WERI-Rb-1 (cell line): Measurements from ENCODE around the gene IQCM.

Source experiments
- DNase-seq: peaks from one replicate; pipeline ENCODE4 v3.0.0-alpha.2; 2020
- H3K27ac ChIP-seq: fragments of 250-450 bp; sonication (Bioruptor Pico); 2 replicates; pipeline ENCODE4 v1.5.1; 2020; ENCODE audit warnings: mild to moderate bottlenecking, moderate library complexity
- H3K27me3 ChIP-seq: fragments of 250-450 bp; sonication (Bioruptor Pico); 2 replicates; pipeline ENCODE4 v1.5.1; 2021; ENCODE audit warnings: mild to moderate bottlenecking, low read depth, moderate library complexity; ENCODE audit not compliant: insufficient read depth, severe bottlenecking
- H3K36me3 ChIP-seq: fragments of 250-450 bp; sonication (Bioruptor Pico); 2 replicates; pipeline ENCODE4 v1.5.1; 2020; ENCODE audit warnings: mild to moderate bottlenecking, moderate library complexity
- H3K4me3 ChIP-seq: 2 replicates; pipeline ENCODE4 v1.5.1; 2011; ENCODE audit warnings: low read depth, mild to moderate bottlenecking, control low read depth, low read length
- H3K9me3 ChIP-seq: fragments of 250-450 bp; sonication (Bioruptor Pico); 2 replicates; pipeline ENCODE4 v1.5.1; 2021; ENCODE audit warnings: mild to moderate bottlenecking, moderate library complexity; ENCODE audit not compliant: severe bottlenecking
- TF ChIP-seq, protein P1 (sequence below): IDR thresholded peaks from 2 replicates; pipeline ENCODE4 v1.5.1; 2011; ENCODE audit warnings: low read depth, mild to moderate bottlenecking, control low read depth, inconsistent platforms, low read length

Gene IQCM

DNA sequence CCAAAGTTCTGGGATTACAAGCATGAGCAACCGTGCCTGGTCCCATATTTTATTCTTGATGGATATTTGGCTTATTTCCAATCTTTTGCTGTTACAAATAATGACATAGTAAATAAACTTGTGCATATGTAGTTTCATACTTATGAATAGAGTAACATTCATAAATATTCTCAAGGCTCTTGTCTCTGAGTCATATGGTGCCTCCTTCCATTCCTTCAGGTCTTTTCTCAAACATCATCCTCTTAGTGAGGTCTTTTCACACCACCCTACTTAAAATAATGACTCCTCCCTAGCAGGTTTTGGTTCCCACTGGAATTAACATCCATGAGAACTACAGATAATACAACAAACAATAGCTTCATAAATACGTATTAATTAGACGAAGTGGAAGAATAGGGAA is 416.6 kb downstream of the IQCM start:
- no peak overlapping the region for H3K4me3 ChIP-seq
- no peak for DNase-seq
- H3K36me3 ChIP-seq: no peaks in the 10 kb centered on the region
- H3K27me3 ChIP-seq: no peaks in the 10 kb centered on the region
- TF ChIP-seq, protein P1, sequence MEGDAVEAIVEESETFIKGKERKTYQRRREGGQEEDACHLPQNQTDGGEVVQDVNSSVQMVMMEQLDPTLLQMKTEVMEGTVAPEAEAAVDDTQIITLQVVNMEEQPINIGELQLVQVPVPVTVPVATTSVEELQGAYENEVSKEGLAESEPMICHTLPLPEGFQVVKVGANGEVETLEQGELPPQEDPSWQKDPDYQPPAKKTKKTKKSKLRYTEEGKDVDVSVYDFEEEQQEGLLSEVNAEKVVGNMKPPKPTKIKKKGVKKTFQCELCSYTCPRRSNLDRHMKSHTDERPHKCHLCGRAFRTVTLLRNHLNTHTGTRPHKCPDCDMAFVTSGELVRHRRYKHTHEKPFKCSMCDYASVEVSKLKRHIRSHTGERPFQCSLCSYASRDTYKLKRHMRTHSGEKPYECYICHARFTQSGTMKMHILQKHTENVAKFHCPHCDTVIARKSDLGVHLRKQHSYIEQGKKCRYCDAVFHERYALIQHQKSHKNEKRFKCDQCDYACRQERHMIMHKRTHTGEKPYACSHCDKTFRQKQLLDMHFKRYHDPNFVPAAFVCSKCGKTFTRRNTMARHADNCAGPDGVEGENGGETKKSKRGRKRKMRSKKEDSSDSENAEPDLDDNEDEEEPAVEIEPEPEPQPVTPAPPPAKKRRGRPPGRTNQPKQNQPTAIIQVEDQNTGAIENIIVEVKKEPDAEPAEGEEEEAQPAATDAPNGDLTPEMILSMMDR: no peak
- no peaks in the 10 kb centered on the region for H3K9me3 ChIP-seq
- no peak overlapping the region for H3K27ac ChIP-seq

DNA sequence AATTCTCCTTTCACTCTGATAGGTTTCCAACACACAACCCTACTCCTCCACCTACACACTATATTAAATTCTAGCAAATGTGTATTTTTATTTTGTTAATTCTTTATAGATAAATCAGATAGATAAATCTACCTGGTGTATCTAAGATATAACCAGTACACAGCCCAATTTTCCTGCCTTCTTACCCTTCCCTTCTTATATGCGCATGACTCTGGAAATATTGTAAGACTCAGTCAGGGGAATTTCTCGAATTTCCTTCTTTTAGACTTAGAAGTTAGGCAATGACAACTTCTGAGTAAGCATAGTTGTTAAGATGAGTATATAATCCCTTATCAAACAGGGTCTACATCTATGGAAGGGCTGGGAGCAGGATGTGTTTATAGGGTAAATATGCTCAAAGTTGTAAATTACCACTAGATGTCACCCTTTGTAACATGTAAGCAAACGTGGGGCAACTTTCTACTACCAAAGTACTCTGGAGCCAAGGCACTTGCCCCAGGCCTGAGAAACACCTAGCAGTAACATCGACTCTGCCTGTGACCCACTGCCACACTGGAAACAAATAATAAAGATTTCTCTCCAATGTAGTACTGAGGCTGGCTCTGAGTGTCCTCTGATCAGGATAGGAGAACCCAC is 444.7 kb downstream of the IQCM start:
- TF ChIP-seq, protein P1: peak; percentile 56
- DNase-seq: peak; percentile 34
- Histone ChIP-seq H3K4me3 (no peak overlapping the region), H3K36me3 (no peaks in the 10 kb centered on the region), H3K27me3 (no peaks in the 10 kb centered on the region), H3K27ac (no peak overlapping the region), H3K9me3 (no peaks in the 10 kb centered on the region)

DNA sequence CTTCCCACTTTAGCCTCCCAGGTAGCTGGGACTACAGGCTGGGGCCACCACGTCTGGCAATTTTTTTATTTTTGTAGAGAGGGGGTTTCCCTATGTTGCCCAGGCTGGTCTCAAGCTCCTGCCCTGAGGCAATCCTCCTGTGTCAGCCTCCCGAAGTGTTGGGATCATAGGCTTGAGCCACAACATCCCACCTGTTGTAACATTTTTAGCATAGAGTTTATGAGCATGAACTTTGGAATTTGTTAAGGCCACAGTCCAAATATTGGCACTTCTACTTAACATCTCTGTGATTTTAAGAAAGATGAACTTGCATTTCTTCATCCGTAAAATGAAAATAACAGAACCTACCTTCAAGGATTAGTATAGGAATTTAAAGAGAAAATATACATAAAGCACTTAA is 445.6 kb downstream of the IQCM start:
- no peak for DNase-seq
- Histone ChIP-seq H3K27ac (no peak overlapping the region), H3K9me3 (no peaks in the 10 kb centered on the region), H3K27me3 (no peaks in the 10 kb centered on the region), H3K4me3 (no peak overlapping the region), H3K36me3 (no peaks in the 10 kb centered on the region)
- TF ChIP-seq, protein P1: no peak

DNA sequence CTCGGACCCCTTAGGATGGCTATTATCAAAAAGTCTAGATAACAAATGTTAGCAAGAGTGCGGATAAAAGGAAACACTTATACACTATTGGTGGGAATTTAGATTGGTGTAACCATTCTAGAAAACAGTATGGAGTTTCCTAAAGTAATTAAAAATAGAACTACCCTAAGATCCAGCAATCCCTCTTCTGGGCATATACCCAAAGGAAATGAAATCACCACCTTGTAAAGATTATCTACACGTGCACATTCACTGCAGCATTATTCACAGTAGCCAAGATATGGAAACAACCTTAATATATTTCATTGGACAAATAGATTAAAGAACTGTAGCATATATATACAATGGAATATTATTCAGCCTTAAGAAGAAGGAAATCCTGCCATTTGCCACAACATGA is 462.4 kb downstream of the IQCM start:
- H3K4me3 ChIP-seq: no peak overlapping the region
- no peaks in the 10 kb centered on the region for H3K36me3 ChIP-seq
- peaks cover 2% of the 10 kb centered on the region for H3K9me3 ChIP-seq
- TF ChIP-seq, protein P1: no peak
- H3K27ac ChIP-seq: no peak overlapping the region
- H3K27me3 ChIP-seq: no peaks in the 10 kb centered on the region
- no peak for DNase-seq

DNA sequence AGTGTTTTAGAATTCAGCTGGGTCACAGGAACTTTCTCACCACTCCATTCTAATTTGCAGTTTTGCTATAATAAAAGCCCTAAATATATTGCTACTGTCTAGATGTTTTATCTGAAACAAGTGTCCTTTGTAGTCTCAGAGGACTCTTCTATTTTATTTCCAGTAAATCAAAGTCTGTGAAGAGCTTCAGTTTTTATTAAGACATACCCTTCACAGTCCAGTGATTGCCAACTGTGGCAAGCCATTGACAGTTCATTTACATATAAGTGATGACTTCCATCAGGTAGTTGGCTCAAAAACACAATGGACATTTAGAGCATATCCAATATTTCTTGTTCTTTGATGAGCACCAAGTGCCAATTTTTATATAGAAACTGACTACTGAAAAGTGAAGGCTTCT is 466.1 kb downstream of the IQCM start:
- H3K36me3 ChIP-seq: no peaks in the 10 kb centered on the region
- H3K27me3 ChIP-seq: no peaks in the 10 kb centered on the region
- TF ChIP-seq, protein P1: no peak
- no peaks in the 10 kb centered on the region for H3K9me3 ChIP-seq
- no peak overlapping the region for H3K4me3 ChIP-seq
- no peak overlapping the region for H3K27ac ChIP-seq
- DNase-seq: no peak

DNA sequence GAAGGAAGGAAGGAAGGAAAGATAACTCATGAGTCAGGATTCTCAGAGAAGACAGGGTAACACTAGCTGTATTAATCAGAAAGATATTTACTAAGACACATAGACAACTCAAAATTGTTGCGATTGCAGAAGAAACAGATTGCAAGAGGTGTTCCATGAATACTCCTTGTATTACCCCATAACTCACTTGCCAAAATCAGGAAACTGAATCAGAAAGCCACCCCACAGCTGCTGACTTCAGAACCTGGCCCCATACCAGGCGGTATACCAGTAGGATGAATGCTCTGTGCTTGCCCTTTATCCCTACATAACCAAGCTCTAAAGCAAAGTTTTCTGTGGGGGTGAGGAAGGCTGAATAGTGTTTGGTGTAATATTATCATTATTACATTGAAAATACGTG is 468.5 kb downstream of the IQCM start:
- TF ChIP-seq, protein P1: no peak
- DNase-seq: no peak
- Histone ChIP-seq H3K27ac (no peak overlapping the region), H3K27me3 (no peaks in the 10 kb centered on the region), H3K9me3 (no peaks in the 10 kb centered on the region), H3K36me3 (no peaks in the 10 kb centered on the region), H3K4me3 (no peak overlapping the region)
